ENCODE data around the gene ACACA. TPM values are rescaled to one million over a fixed set of nuclear protein-coding genes. Genes with fewer than 3 reads are reported as not detected.

ACACA gene
- total RNA-seq, 4 donors from 2014 or later = 4.7 to 75.1 (median 41.9) TPM

- intact Hi-C loops (cut with DNase I; ENCODE audit: low total_unique reads) = no loop called here
- DNase-seq = no peak
- Histone ChIP-seq H3K27me3 (no peaks in the 10 kb centered on the region), H3K27ac (no peak overlapping the region), H3K4me1 (no peaks in the 10 kb centered on the region), H3K9me3 (no peaks in the 10 kb centered on the region), H3K4me3 (no peak overlapping the region), H3K36me3 (no peaks in the 10 kb centered on the region)
- TF ChIP-seq CTCF (IDR thresholded peaks at IDR 0.05) = no peak
- TF ChIP-seq POLR2A (IDR thresholded peaks at IDR 0.05) = no peak
These were observed 123.1 kb downstream of the ACACA start for GRCh38 chr17:37283414-37283961.

- no peak for TF ChIP-seq CTCF (IDR thresholded peaks at IDR 0.05)
- TF ChIP-seq POLR2A (IDR thresholded peaks at IDR 0.05) = no peak
- no peak overlapping the region for H3K4me3 ChIP-seq
- intact Hi-C loops (cut with DNase I; ENCODE audit: low total_unique reads) = no loop called here
These were observed 125.8 kb downstream of the ACACA start for GRCh38 chr17:37280841-37281240.

GRCh38 chr17:37278247-37278894 lies 128.3 kb downstream of the ACACA start:
- intact Hi-C loops (cut with DNase I; ENCODE audit: low total_unique reads) = no loop called here
- no peak overlapping the region for H3K27ac ChIP-seq
- DNase-seq = no peak
- no peak overlapping the region for H3K4me3 ChIP-seq
- no peaks in the 10 kb centered on the region for H3K9me3 ChIP-seq
- TF ChIP-seq CTCF (IDR thresholded peaks at IDR 0.05) = no peak
- TF ChIP-seq POLR2A (IDR thresholded peaks at IDR 0.05) = no peak
- H3K36me3 ChIP-seq = no peaks in the 10 kb centered on the region
- no peaks in the 10 kb centered on the region for H3K27me3 ChIP-seq
- peaks cover 0 to 4% of the 10 kb centered on the region in 2 donors for H3K4me1 ChIP-seq

More at GRCh38 chr17:37280841-37281240, 125.8 kb downstream of the ACACA start:
- no peaks in the 10 kb centered on the region for H3K4me1 ChIP-seq
- no peak for DNase-seq
- H3K27me3 ChIP-seq = no peaks in the 10 kb centered on the region
- no peaks in the 10 kb centered on the region for H3K9me3 ChIP-seq
- H3K36me3 ChIP-seq = no peaks in the 10 kb centered on the region
- no peak overlapping the region for H3K27ac ChIP-seq

GRCh38 chr17:37276475-37276874 lies 130.2 kb downstream of the ACACA start:
- no peak for DNase-seq
- no peak for TF ChIP-seq POLR2A (IDR thresholded peaks at IDR 0.05)
- Histone ChIP-seq H3K27ac (no peak overlapping the region), H3K9me3 (no peaks in the 10 kb centered on the region), H3K4me1 (peaks cover 0 to 4% of the 10 kb centered on the region in 2 donors), H3K27me3 (no peaks in the 10 kb centered on the region), H3K36me3 (no peaks in the 10 kb centered on the region), H3K4me3 (no peak overlapping the region)
- intact Hi-C loops (cut with DNase I; ENCODE audit: low total_unique reads) = no loop called here

- TF ChIP-seq CTCF (IDR thresholded peaks at IDR 0.05) = no peak
- no peak for TF ChIP-seq POLR2A (IDR thresholded peaks at IDR 0.05)
- intact Hi-C loops (cut with DNase I; ENCODE audit: low total_unique reads) = no loop called here
- Histone ChIP-seq H3K36me3 (no peaks in the 10 kb centered on the region), H3K4me3 (no peak overlapping the region), H3K4me1 (peaks cover 0 to 4% of the 10 kb centered on the region in 2 donors), H3K27ac (peak overlapping the region; percentile 15 to 33), H3K27me3 (no peaks in the 10 kb centered on the region), H3K9me3 (no peaks in the 10 kb centered on the region)
- DNase-seq = no peak
These were observed 132.2 kb downstream of the ACACA start for GRCh38 chr17:37274461-37274860.

Data from uterus (tissue), 4 donors.